Ovary (tissue), 9 donors: ENCODE measurements around the gene MCF2L. TPM values are rescaled to one million over a fixed set of nuclear protein-coding genes. Genes with fewer than 3 reads are reported as not detected.

ENCODE experiments used
- DNase-seq, 5 donors: peaks; one replicate each; pipeline ENCODE4 v3.0.0-alpha.2; 2019 to 2020
- H3K27ac ChIP-seq, 2 donors: fragments of 200-600 bp; one replicate each; pipeline versions ENCODE4 v1.5.1 to v1.8.0; 2019 to 2022
- H3K27me3 ChIP-seq: fragments of 200-600 bp; one replicate; pipeline ENCODE4 v1.8.0; 2022
- H3K36me3 ChIP-seq: fragments of 200-600 bp; sonication (generic); one replicate; pipeline ENCODE4 v1.5.1; 2019
- H3K4me1 ChIP-seq: one replicate; pipeline ENCODE4 v1.8.1; 2013; ENCODE audit warnings: mild to moderate bottlenecking, moderate library complexity; ENCODE audit not compliant: insufficient read depth
- H3K4me3 ChIP-seq: fragments of 200-600 bp; sonication (generic); one replicate; pipeline ENCODE4 v1.5.1; 2017
- H3K9me3 ChIP-seq, 2 donors: fragments of 200-600 bp in 1 of 2; sonication (generic) in 1 of 2; one replicate each; pipeline versions ENCODE4 v1.5.1 to v1.8.1; 2013 to 2019; ENCODE audit warnings: mild to moderate bottlenecking in 1 of 2, moderate library complexity in 1 of 2
- CTCF ChIP-seq, 3 donors: fragments of 450-650 bp in 2 of 3; fragments of 200-600 bp in 1 of 3; IDR thresholded peaks; one replicate each; pipeline versions ENCODE4 v1.5.1 to v1.8.0; 2016 to 2022; ENCODE audit warnings: antibody characterized with exemption in 3 of 3, mild to moderate bottlenecking in 1 of 3
- EP300 ChIP-seq: sonication (generic); formaldehyde crosslinking; IDR thresholded peaks from one replicate; pipeline ENCODE4 v1.6.1; 2017; ENCODE audit warnings: antibody characterized with exemption
- POLR2A ChIP-seq: fragments of 450-650 bp; IDR thresholded peaks from one replicate; pipeline ENCODE4 v1.6.1; 2017; ENCODE audit warnings: antibody characterized with exemption, mild to moderate bottlenecking, moderate library complexity
- WGBS, 3 donors: extraction: QIAGEN DNeasy Blood & Tissue Kit in 1 of 3; methylation state at CpG; one replicate each; pipeline versions ENCODE4 v1.1.5 to v1.1.7; 2013 to 2017; 5-methylcytosine and 5-hydroxymethylcytosine counted together
- intact Hi-C, 4 donors: fragments of 100-400 bp; cut with DNase I; formaldehyde crosslinking; loops; one replicate each; pipeline versions ENCODE4 v1.11.0 to v1.15.1; 2022 to 2023
- polyA plus RNA-seq, 2 donors: library from polyadenylated mRNA; stranded (reverse); fragments of 200-250 nt in 1 of 2; fragments of 350-450 nt in 1 of 2; fragmentation: Illumina TruSeq in 1 of 2; extraction: RNeasy Lipid Tissue Mini Kit (QIAGEN cat#74804) in 1 of 2; gene quantifications; one replicate each; pipeline ENCODE4 v1.2.3, GENCODE V29; 2013 to 2014
- total RNA-seq, 7 donors: library from RNA; depleted of rRNA in 2 of 7; stranded (reverse); fragments of >200 nt in 2 of 7; fragmentation: NEBNext Ultra II Directional in 3 of 7; extraction: Animal tissue kit (Norgen Biotek cat#: 25700) in 3 of 7; gene quantifications; one replicate each; pipeline versions ENCODE4 v1.1.0 to v1.2.4, GENCODE V29; 2016 to 2023
- donor health status: DM: no; HTN: no; CAD: no; lungs with moderate emphysema.
- donor health status: DM: no; HTN: no; CAD: no.
- donor health status: Bipolar disorder and iron deficiency.
- donor health status: DM: yes; HTN: yes; CAD: no.
- donor health status: DM: no; HTN: no; CAD: no.
- donor health status: DM: yes; HTN: yes; CAD: no.

The MCF2L gene
- total and polyA plus RNA-seq, 9 donors, result 5.6 to 22.2 (median 8.7) TPM

- DNase-seq, result no peak
- intact Hi-C loops, result no loop called here
- Histone ChIP-seq H3K4me1 (no peaks in the 10 kb centered on the region), H3K4me3 (no peak overlapping the region), H3K9me3 (no peaks in the 10 kb centered on the region), H3K36me3 (no peaks in the 10 kb centered on the region), H3K27ac (no peak overlapping the region), H3K27me3 (no peaks in the 10 kb centered on the region)
- TF ChIP-seq POLR2A, result no peak
- TF ChIP-seq CTCF (IDR thresholded peaks at IDR 0.05), result no peak
- TF ChIP-seq EP300, result no peak
- WGBS, 3 donors, result 85 to 92% (median 90%) methylated on average over 14 of the region's 14 CpGs
Measured at GRCh38 chr13:113021391-113021790, 52.4 kb downstream of the MCF2L start.

GRCh38 chr13:113021811-113022210, 52.8 kb downstream of the MCF2L start:
- Histone ChIP-seq H3K4me1 (no peaks in the 10 kb centered on the region), H3K9me3 (no peaks in the 10 kb centered on the region), H3K4me3 (no peak overlapping the region), H3K27me3 (no peaks in the 10 kb centered on the region), H3K27ac (no peak overlapping the region), H3K36me3 (no peaks in the 10 kb centered on the region)
- intact Hi-C loops, result no loop called here
- WGBS, 3 donors, result 72 to 93% (median 88%) methylated on average over 7 of the region's 7 CpGs
- TF ChIP-seq EP300, result no peak
- TF ChIP-seq CTCF (IDR thresholded peaks at IDR 0.05), result no peak
- TF ChIP-seq POLR2A, result no peak
- DNase-seq, result no peak

GRCh38 chr13:113022391-113022744, 53.4 kb downstream of the MCF2L start:
- DNase-seq, result no peak
- Histone ChIP-seq H3K27ac (no peak overlapping the region), H3K4me3 (no peak overlapping the region), H3K9me3 (no peaks in the 10 kb centered on the region), H3K4me1 (no peaks in the 10 kb centered on the region), H3K36me3 (no peaks in the 10 kb centered on the region), H3K27me3 (no peaks in the 10 kb centered on the region)
- WGBS, 3 donors, result 59 to 71% (median 70%) methylated on average over 23 of the region's 23 CpGs
- intact Hi-C loops, result no loop called here
- TF ChIP-seq EP300 (no peak), CTCF (IDR thresholded peaks at IDR 0.05) (no peak), POLR2A (no peak)

- Histone ChIP-seq H3K4me3 (no peak overlapping the region), H3K36me3 (no peaks in the 10 kb centered on the region), H3K27ac (no peak overlapping the region), H3K9me3 (no peaks in the 10 kb centered on the region), H3K4me1 (no peaks in the 10 kb centered on the region), H3K27me3 (no peaks in the 10 kb centered on the region)
- TF ChIP-seq POLR2A, result no peak
- no peak for TF ChIP-seq CTCF (IDR thresholded peaks at IDR 0.05)
- TF ChIP-seq EP300, result no peak
- no peak for DNase-seq
- intact Hi-C loops, result no loop called here
- WGBS, 3 donors, result 51 to 63% (median 53%) methylated on average over 39 of the region's 39 CpGs
Measured at GRCh38 chr13:113022745-113023574, 53.9 kb downstream of the MCF2L start.
